ENCODE results near the gene PTPRT.

DNA sequence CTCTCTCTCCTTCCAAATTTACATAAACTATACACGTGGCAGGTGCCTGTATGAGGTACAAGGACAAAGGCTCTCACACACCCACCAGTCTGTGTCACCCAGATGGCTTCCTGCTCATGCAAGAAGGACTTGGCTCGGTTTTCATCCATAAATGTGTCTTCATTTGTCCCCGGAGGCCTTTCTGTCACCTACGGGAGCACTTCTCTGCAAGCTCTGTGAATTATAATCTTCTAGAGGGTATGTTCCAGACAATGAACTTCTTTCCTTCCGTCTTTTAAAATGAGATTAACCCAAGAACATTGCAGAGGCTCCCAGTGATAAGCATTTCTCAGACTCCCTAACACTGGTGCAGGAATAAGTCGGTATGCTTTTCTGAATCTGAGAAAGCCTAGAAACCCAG, 123.6 kb downstream of the PTPRT start:
- TF ChIP-seq, protein P1, sequence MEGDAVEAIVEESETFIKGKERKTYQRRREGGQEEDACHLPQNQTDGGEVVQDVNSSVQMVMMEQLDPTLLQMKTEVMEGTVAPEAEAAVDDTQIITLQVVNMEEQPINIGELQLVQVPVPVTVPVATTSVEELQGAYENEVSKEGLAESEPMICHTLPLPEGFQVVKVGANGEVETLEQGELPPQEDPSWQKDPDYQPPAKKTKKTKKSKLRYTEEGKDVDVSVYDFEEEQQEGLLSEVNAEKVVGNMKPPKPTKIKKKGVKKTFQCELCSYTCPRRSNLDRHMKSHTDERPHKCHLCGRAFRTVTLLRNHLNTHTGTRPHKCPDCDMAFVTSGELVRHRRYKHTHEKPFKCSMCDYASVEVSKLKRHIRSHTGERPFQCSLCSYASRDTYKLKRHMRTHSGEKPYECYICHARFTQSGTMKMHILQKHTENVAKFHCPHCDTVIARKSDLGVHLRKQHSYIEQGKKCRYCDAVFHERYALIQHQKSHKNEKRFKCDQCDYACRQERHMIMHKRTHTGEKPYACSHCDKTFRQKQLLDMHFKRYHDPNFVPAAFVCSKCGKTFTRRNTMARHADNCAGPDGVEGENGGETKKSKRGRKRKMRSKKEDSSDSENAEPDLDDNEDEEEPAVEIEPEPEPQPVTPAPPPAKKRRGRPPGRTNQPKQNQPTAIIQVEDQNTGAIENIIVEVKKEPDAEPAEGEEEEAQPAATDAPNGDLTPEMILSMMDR (IDR thresholded peaks at IDR 0.05): no peak
- TF ChIP-seq EP300 (IDR thresholded peaks at IDR 0.05; ENCODE audit: low read depth): no peak
- TF ChIP-seq POLR2A (IDR thresholded peaks at IDR 0.05): no peak
- TF ChIP-seq POLR2AphosphoS5 (IDR thresholded peaks at IDR 0.05): no peak

All from transverse colon (tissue), 4 donors.